Neural cell (in vitro differentiated cells): ENCODE data around the gene SLC39A3. TPM values are rescaled to one million over a fixed set of nuclear protein-coding genes. Genes with fewer than 3 reads are reported as not detected.

Source experiments
- H2AFZ ChIP-seq: fragments of 200-600, 300-800 bp; sonication (generic), shearing (Covaris generic); 2 replicates; pipeline ENCODE4 v1.6.0; 2014; ENCODE audit warnings: low read depth, mild to moderate bottlenecking, antibody characterized with exemption, low read length, moderate library complexity
- H3F3A ChIP-seq: fragments of 200-600 bp; shearing (Covaris generic); 2 replicates; pipeline ENCODE4 v1.6.1; 2016; ENCODE audit warnings: mild to moderate bottlenecking, moderate library complexity, mixed read lengths, antibody characterized with exemption, low read length; ENCODE audit not compliant: insufficient read depth, poor library complexity, severe bottlenecking
- H3K27ac ChIP-seq: fragments of 200-600, 300-800 bp; sonication (generic), shearing (Covaris generic); 2 replicates; pipeline ENCODE4 v1.5.1; 2014; ENCODE audit warnings: mild to moderate bottlenecking, low read length, moderate library complexity
- H3K27me3 ChIP-seq: fragments of 300-800, 200-600 bp; sonication (generic), shearing (Covaris generic); 2 replicates; pipeline ENCODE4 v1.6.0; 2014; ENCODE audit warnings: mild to moderate bottlenecking, low read depth, low read length, moderate library complexity; ENCODE audit not compliant: insufficient read depth
- H3K36me3 ChIP-seq: fragments of 300-800, 200-600 bp; sonication (generic), shearing (Covaris generic); 2 replicates; pipeline ENCODE4 v1.5.1; 2014; ENCODE audit warnings: mild to moderate bottlenecking, antibody characterized with exemption, low read length, moderate library complexity; ENCODE audit not compliant: insufficient read depth
- H3K4me2 ChIP-seq: fragments of 300-800, 200-600 bp; sonication (generic), shearing (Covaris generic); 2 replicates; pipeline ENCODE4 v1.6.0; 2014; ENCODE audit warnings: mild to moderate bottlenecking, low read length
- H3K4me3 ChIP-seq: fragments of 300-800, 200-600 bp; sonication (generic), shearing (Covaris generic); 2 replicates; pipeline ENCODE4 v1.5.1; 2014; ENCODE audit warnings: mild to moderate bottlenecking, low read length, moderate library complexity
- H3K79me2 ChIP-seq: fragments of 200-600 bp; shearing (Covaris generic); replicated peaks from 2 replicates; pipeline ENCODE4 v1.6.0; 2014; ENCODE audit warnings: mild to moderate bottlenecking, low read length, moderate library complexity; ENCODE audit not compliant: insufficient read depth
- H3K9ac ChIP-seq: fragments of 300-800, 200-600 bp; sonication (generic), shearing (Covaris generic); 2 replicates; pipeline ENCODE4 v1.6.1; 2016; ENCODE audit warnings: mild to moderate bottlenecking, low read length, mixed read lengths
- H3K9me2 ChIP-seq: fragments of 200-600 bp; shearing (Covaris generic); 2 replicates; pipeline ENCODE4 v1.6.1; 2016; ENCODE audit warnings: mild to moderate bottlenecking, low read length, mixed read lengths; ENCODE audit not compliant: insufficient read depth
- H3K9me3 ChIP-seq: fragments of 200-600, 300-800 bp; sonication (generic), shearing (Covaris generic); 2 replicates; pipeline ENCODE4 v1.6.1; 2016; ENCODE audit warnings: mild to moderate bottlenecking, mixed run types, low read length, moderate library complexity, mixed read lengths
- H4K20me1 ChIP-seq: fragments of 200-600 bp; shearing (Covaris generic); 2 replicates; pipeline ENCODE4 v1.6.1; 2016; ENCODE audit warnings: mild to moderate bottlenecking, mixed run types; ENCODE audit not compliant: insufficient read depth
- EP300 ChIP-seq: fragments of 450-650 bp; conservative IDR thresholded peaks from 2 replicates; pipeline ENCODE4 v1.6.1; 2014; ENCODE audit warnings: antibody characterized with exemption, mild to moderate bottlenecking, moderate library complexity; ENCODE audit not compliant: poor library complexity, severe bottlenecking
- EZH2 ChIP-seq: fragments of 200-600, 300-800 bp; shearing (Covaris generic), sonication (generic); IDR thresholded peaks from 2 replicates; pipeline ENCODE4 v1.6.1; 2014; ENCODE audit warnings: antibody characterized with exemption, low read length, borderline replicate concordance, mild to moderate bottlenecking; ENCODE audit not compliant: insufficient read depth, poor library complexity, severe bottlenecking
- MXI1 ChIP-seq: fragments of 450-650 bp; conservative IDR thresholded peaks from 2 replicates; pipeline ENCODE4 v1.6.1; 2014; ENCODE audit warnings: antibody characterized with exemption, mild to moderate bottlenecking; ENCODE audit not compliant: poor library complexity, severe bottlenecking
- POLR2AphosphoS5 ChIP-seq: IDR thresholded peaks from 2 replicates; pipeline ENCODE4 v1.6.1; 2012
- RAD21 ChIP-seq: fragments of 450-650 bp; conservative IDR thresholded peaks from 2 replicates; pipeline ENCODE4 v1.6.1; 2014; ENCODE audit warnings: antibody characterized with exemption, mild to moderate bottlenecking, moderate library complexity
- SMC3 ChIP-seq: fragments of 450-650 bp; conservative IDR thresholded peaks from 2 replicates; pipeline ENCODE4 v1.6.1; 2014; ENCODE audit warnings: antibody characterized with exemption, mild to moderate bottlenecking, moderate library complexity; ENCODE audit not compliant: poor library complexity
- TAF1 ChIP-seq: IDR thresholded peaks from 2 replicates; pipeline ENCODE4 v1.6.1; 2012; ENCODE audit warnings: low read depth
- polyA plus RNA-seq: library from polyadenylated mRNA; depleted of rRNA; stranded (reverse); fragments of >200 nt; gene quantifications from 2 replicates; pipeline ENCODE4 v1.2.3, GENCODE V29; 2014
- TF ChIP-seq, protein P1 (sequence below): fragments of 450-650 bp; IDR thresholded peaks from 2 replicates; pipeline ENCODE4 v1.5.1; 2014; ENCODE audit warnings: antibody characterized with exemption, mild to moderate bottlenecking, moderate library complexity; ENCODE audit not compliant: poor library complexity, severe bottlenecking
- TF ChIP-seq, protein P2 (sequence below): IDR thresholded peaks from 2 replicates; pipeline ENCODE4 v1.6.1; 2012; ENCODE audit warnings: borderline replicate concordance

The SLC39A3 gene
- polyA plus RNA-seq, 1 donor from 2014 or later: 72.8 TPM

DNA sequence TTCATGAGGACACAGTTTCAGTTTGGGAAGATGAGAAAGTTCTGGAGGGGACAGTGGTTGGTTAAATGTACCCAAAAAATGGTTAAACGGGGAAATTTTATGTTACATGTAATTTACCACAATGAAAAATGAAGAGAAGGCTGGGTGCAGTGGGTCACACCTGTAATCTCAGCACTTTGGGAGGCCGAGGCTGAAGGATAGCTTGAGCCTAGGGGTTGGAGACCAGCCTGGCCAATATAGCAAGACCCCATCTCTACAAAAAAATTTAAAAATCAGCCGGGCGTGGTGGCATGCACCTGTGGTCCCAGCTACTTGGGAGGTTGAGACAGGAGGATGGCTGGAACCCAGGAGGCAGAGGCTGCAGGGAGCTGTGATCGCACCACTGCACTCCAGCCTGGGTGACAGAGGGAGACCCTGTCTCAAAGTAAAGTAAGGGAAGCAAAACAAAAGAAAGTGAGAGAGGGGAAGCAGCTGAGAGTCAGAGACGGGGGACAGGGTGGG lies 54.6 kb downstream of the SLC39A3 start:
- Histone ChIP-seq H3K9me3 (no peaks in the 10 kb centered on the region), H3K27ac (no peak overlapping the region), H4K20me1 (no peaks in the 10 kb centered on the region), H2AFZ (no peak overlapping the region), H3K27me3 (no peaks in the 10 kb centered on the region), H3F3A (no peaks in the 10 kb centered on the region), H3K4me2 (no peak overlapping the region), H3K9ac (no peak overlapping the region), H3K79me2 (no peaks in the 10 kb centered on the region), H3K9me2 (no peaks in the 10 kb centered on the region), H3K36me3 (no peaks in the 10 kb centered on the region), H3K4me3 (no peak overlapping the region)
- TF ChIP-seq POLR2AphosphoS5 (no peak), RAD21 (no peak), MXI1 (no peak), EP300 (no peak), TAF1 (no peak), SMC3 (no peak), EZH2 (no peak)
- TF ChIP-seq, protein P1, sequence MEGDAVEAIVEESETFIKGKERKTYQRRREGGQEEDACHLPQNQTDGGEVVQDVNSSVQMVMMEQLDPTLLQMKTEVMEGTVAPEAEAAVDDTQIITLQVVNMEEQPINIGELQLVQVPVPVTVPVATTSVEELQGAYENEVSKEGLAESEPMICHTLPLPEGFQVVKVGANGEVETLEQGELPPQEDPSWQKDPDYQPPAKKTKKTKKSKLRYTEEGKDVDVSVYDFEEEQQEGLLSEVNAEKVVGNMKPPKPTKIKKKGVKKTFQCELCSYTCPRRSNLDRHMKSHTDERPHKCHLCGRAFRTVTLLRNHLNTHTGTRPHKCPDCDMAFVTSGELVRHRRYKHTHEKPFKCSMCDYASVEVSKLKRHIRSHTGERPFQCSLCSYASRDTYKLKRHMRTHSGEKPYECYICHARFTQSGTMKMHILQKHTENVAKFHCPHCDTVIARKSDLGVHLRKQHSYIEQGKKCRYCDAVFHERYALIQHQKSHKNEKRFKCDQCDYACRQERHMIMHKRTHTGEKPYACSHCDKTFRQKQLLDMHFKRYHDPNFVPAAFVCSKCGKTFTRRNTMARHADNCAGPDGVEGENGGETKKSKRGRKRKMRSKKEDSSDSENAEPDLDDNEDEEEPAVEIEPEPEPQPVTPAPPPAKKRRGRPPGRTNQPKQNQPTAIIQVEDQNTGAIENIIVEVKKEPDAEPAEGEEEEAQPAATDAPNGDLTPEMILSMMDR: no peak
- TF ChIP-seq, protein P2, sequence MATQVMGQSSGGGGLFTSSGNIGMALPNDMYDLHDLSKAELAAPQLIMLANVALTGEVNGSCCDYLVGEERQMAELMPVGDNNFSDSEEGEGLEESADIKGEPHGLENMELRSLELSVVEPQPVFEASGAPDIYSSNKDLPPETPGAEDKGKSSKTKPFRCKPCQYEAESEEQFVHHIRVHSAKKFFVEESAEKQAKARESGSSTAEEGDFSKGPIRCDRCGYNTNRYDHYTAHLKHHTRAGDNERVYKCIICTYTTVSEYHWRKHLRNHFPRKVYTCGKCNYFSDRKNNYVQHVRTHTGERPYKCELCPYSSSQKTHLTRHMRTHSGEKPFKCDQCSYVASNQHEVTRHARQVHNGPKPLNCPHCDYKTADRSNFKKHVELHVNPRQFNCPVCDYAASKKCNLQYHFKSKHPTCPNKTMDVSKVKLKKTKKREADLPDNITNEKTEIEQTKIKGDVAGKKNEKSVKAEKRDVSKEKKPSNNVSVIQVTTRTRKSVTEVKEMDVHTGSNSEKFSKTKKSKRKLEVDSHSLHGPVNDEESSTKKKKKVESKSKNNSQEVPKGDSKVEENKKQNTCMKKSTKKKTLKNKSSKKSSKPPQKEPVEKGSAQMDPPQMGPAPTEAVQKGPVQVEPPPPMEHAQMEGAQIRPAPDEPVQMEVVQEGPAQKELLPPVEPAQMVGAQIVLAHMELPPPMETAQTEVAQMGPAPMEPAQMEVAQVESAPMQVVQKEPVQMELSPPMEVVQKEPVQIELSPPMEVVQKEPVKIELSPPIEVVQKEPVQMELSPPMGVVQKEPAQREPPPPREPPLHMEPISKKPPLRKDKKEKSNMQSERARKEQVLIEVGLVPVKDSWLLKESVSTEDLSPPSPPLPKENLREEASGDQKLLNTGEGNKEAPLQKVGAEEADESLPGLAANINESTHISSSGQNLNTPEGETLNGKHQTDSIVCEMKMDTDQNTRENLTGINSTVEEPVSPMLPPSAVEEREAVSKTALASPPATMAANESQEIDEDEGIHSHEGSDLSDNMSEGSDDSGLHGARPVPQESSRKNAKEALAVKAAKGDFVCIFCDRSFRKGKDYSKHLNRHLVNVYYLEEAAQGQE: no peak

DNA sequence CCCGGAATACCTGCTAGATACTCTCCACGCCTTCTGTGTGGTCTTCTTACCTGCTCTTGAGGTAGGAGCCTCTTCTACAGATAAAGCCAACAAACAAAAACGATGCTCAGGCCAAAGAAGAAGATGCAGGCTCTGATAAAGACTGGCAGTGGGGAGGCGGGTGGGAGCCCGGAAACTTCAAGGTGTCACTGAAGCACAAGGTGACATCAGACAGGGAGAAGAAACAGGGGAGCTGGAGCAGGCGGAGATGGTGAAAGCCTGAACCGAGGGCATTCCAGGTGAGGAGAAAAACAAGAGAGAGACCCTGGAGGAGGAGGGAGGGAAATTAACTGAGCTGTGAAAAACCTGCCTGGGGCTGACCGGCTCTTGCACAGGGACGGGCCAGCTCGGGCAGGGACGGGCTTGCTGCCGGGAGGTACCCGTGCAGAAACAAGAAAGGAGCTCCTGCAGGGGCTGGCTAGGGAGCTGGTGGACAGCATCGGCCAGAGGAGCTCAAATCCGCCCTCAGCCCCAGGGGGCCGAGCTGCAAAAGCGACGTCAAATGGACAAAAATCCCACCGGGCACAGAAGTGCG lies 56.3 kb downstream of the SLC39A3 start:
- Histone ChIP-seq H4K20me1 (no peaks in the 10 kb centered on the region), H3K9me2 (no peaks in the 10 kb centered on the region), H3K27ac (no peak overlapping the region), H2AFZ (no peak overlapping the region), H3F3A (no peaks in the 10 kb centered on the region), H3K9me3 (no peaks in the 10 kb centered on the region), H3K27me3 (no peaks in the 10 kb centered on the region), H3K36me3 (no peaks in the 10 kb centered on the region), H3K79me2 (no peaks in the 10 kb centered on the region), H3K4me3 (no peak overlapping the region), H3K4me2 (no peak overlapping the region), H3K9ac (no peak overlapping the region)
- TF ChIP-seq POLR2AphosphoS5 (no peak), SMC3 (no peak), EP300 (no peak), RAD21 (no peak), TAF1 (no peak), EZH2 (no peak), MXI1 (no peak)
- TF ChIP-seq, protein P2: no peak
- TF ChIP-seq, protein P1: no peak
